SK-N-SH treated with all-trans-retinoic acid at 6 μM for 48 hours (cell line): ENCODE results near the gene BLVRB.
A peak's percentile ranks its signal among the peaks of the same experiment; 100 is the strongest.

Source experiments
- ATAC-seq: fragments of 200-7000 bp; cut with Tn5 transposase; 3 replicates; pipeline ENCODE4 v1.9.1; 2020; ENCODE audit warnings: mild to moderate bottlenecking, moderate library complexity
- BACH2 ChIP-seq: fragments of 250-450 bp; sonication (Bioruptor Pico); IDR thresholded peaks from 2 replicates; pipeline ENCODE4 v1.9.0; 2021; ENCODE audit warnings: mild to moderate bottlenecking, borderline replicate concordance
- CSDC2 ChIP-seq: fragments of 250-450 bp; sonication (Bioruptor Pico); IDR thresholded peaks from 2 replicates; pipeline ENCODE4 v1.5.0; 2020; ENCODE audit warnings: mild to moderate bottlenecking, moderate library complexity
- GLIS3 ChIP-seq: fragments of 250-450 bp; sonication (Bioruptor Pico); IDR thresholded peaks from 2 replicates; pipeline ENCODE4 v1.5.0; 2020; ENCODE audit warnings: mild to moderate bottlenecking, moderate library complexity
- ISL1 ChIP-seq: fragments of 250-450 bp; sonication (Bioruptor Pico); IDR thresholded peaks from 2 replicates; pipeline ENCODE4 v2.1.2; 2022; ENCODE audit warnings: mild to moderate bottlenecking, moderate library complexity
- OSR1 ChIP-seq: fragments of 250-450 bp; sonication (Bioruptor Pico); IDR thresholded peaks from 2 replicates; pipeline ENCODE4 v1.8.0; 2022; ENCODE audit warnings: moderate library complexity, mild to moderate bottlenecking, inconsistent platforms
- PPARA ChIP-seq: fragments of 250-450 bp; sonication (Bioruptor Pico); IDR thresholded peaks from 2 replicates; pipeline ENCODE4 v1.5.0; 2020; ENCODE audit warnings: mild to moderate bottlenecking, borderline replicate concordance
- RARB ChIP-seq: fragments of 250-450 bp; sonication (Bioruptor Pico); IDR thresholded peaks from 2 replicates; pipeline ENCODE4 v1.8.0; 2021; ENCODE audit warnings: mild to moderate bottlenecking, moderate library complexity
- TCF4 ChIP-seq: fragments of 250-450 bp; sonication (Bioruptor Pico); IDR thresholded peaks from 2 replicates; pipeline ENCODE4 v1.8.0; 2021; ENCODE audit warnings: mild to moderate bottlenecking, moderate library complexity, borderline replicate concordance
- TOX ChIP-seq: fragments of 250-450 bp; sonication (Bioruptor Pico); IDR thresholded peaks from 2 replicates; pipeline ENCODE4 v1.8.0; 2021; ENCODE audit warnings: mild to moderate bottlenecking, moderate library complexity, borderline replicate concordance
- ZFP3 ChIP-seq: fragments of 250-450 bp; sonication (Bioruptor Pico); IDR thresholded peaks from 2 replicates; pipeline ENCODE4 v1.5.0; 2020; ENCODE audit warnings: mild to moderate bottlenecking, moderate library complexity
- ZFP30 ChIP-seq: fragments of 450-650 bp; formaldehyde crosslinking; IDR thresholded peaks from 2 replicates; pipeline ENCODE4 v1.5.0; 2022; ENCODE audit warnings: mild to moderate bottlenecking, moderate library complexity
- ZNF565 ChIP-seq: fragments of 450-650 bp; formaldehyde crosslinking; conservative IDR thresholded peaks from 2 replicates; pipeline ENCODE4 v1.5.0; 2020; ENCODE audit warnings: low read depth, mild to moderate bottlenecking, moderate library complexity
- ZNF70 ChIP-seq: fragments of 450-650 bp; formaldehyde crosslinking; IDR thresholded peaks from 2 replicates; pipeline ENCODE4 v1.5.0; 2020; ENCODE audit warnings: mild to moderate bottlenecking, moderate library complexity
- ZNF8 ChIP-seq: fragments of 450-650 bp; formaldehyde crosslinking; IDR thresholded peaks from 2 replicates; pipeline ENCODE4 v1.5.0; 2020; ENCODE audit warnings: mild to moderate bottlenecking, moderate library complexity
- TF ChIP-seq, protein P1 (sequence below): fragments of 250-450 bp; sonication (Bioruptor Pico); IDR thresholded peaks from 2 replicates; pipeline ENCODE4 v1.8.0; 2021; ENCODE audit warnings: low read depth, mild to moderate bottlenecking, moderate library complexity, borderline replicate concordance
- TF ChIP-seq, protein P2 (sequence below): fragments of 250-450 bp; sonication (Bioruptor Pico); IDR thresholded peaks from 2 replicates; pipeline ENCODE4 v1.5.1; 2020; ENCODE audit warnings: low read depth, mild to moderate bottlenecking, moderate library complexity

BLVRB gene

DNA sequence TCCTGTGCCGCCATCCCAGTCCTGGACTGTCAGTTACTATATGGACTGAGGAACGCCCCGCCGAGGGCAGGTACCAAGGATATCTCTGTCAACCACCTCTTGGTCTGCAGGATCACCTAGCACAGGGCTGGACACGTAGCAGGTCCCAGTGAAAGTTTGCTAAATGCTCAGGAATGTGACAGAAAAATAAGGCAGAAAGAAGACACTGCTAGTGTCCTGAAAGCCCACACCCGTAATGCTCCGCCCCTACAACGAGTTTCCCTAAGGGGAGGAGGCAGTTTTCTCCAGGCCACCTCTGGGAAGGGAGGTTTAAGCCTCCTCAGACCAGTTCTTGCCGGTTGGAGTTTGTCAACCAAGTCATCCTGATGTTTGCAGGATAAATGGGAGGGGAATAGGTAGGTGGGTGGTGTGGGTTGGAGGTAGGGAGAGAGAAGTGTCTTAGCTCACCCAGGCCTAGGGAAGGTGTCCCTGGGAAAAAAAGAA lies 19.7 kb downstream of the BLVRB start (continued):
- TF ChIP-seq ZNF565 (no peak), CSDC2 (CRISPR knock-in tag) (no peak)

DNA sequence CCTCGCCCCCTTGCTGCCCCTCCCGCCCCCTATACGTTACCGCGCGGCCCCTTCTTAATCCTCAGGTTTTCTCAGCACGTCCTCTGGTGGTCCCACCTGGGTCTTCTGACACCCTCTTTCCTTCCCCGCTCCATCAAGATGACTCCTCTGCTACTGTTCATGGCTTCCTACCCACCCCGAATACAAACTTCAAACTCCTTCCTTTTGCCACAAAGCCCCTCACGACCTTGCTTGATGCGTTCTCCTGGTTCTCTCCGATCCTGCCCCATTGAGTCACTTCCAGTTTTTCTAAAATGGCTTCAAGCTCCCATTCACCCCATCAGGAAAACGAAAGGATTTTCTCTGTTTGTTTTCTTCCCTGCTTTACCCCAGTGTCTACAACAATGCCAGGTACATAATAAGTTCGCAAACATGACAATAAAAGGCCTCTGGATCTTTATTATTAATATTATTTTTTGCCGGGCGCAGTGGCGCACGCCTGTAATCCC lies 20.7 kb downstream of the BLVRB start:
- ATAC-seq, result no peak

DNA sequence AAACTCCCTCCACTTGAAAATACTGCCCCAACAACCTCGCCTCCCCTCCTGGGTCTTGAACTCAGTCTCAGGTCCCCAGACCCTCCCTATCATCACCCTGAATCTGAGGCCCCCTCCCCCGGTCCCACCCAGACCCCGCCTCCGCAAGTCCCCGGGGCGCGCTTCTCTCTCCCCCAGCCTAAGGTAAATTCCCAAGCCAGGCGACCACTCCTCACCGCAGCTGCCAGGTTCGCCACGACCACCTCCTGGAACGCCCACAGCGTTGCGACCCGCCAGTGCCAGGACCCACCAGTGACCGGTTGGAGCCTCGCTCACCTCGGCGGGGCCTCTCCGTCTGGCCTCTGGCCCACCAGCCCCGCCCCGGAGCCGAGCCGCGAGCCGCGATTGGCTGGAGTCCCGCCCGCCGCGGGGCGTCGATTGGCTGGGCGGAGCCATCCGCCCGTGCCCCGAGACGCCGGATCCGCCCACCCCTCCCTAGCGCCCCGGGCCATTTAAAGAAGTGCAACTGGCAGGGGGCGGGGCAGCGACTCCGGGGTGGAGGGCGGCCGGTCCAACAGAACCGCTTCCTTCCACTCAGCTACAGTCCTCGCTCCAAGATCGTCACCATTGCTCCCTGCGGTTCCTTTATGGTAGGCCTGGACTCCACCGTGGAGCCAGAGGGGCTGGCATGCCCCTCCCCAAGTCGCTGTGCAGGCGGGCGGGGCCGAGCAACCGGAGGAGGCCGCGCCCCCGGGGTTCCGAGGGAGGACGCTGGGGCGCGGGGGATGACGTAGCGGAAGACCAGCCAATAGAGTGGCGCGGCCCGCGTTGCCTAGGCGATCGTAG lies 21.3 kb downstream of the BLVRB start, which contains the start of gene SERTAD3:
SERTAD3 (minus strand) TSS at position 336 of the 825 bp plus-strand sequence. CDS start 2,255 bp downstream, outside the sequence.
- no peak for TF ChIP-seq TOX (CRISPR knock-in tag)
- peak; percentile 82 for ATAC-seq

More for the DNA sequence above, 20.7 kb downstream of the BLVRB start:
- TF ChIP-seq ZFP3 (CRISPR knock-in tag) (no peak), ZFP30 (no peak), RARB (CRISPR knock-in tag) (no peak), GLIS3 (CRISPR knock-in tag) (no peak; the same call in 1 of the 2 replicates), ZNF70 (no peak; the same call in 1 of the 2 replicates), OSR1 (CRISPR knock-in tag) (no peak), ISL1 (no peak), CSDC2 (CRISPR knock-in tag) (no peak), TCF4 (CRISPR knock-in tag) (no peak), ZNF565 (no peak), ZNF8 (CRISPR knock-in tag) (no peak)
- TF ChIP-seq, protein P1, sequence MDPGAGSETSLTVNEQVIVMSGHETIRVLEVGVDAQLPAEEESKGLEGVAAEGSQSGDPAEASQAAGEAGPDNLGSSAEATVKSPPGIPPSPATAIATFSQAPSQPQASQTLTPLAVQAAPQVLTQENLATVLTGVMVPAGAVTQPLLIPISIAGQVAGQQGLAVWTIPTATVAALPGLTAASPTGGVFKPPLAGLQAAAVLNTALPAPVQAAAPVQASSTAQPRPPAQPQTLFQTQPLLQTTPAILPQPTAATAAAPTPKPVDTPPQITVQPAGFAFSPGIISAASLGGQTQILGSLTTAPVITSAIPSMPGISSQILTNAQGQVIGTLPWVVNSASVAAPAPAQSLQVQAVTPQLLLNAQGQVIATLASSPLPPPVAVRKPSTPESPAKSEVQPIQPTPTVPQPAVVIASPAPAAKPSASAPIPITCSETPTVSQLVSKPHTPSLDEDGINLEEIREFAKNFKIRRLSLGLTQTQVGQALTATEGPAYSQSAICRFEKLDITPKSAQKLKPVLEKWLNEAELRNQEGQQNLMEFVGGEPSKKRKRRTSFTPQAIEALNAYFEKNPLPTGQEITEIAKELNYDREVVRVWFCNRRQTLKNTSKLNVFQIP (CRISPR knock-in tag), result no peak

DNA sequence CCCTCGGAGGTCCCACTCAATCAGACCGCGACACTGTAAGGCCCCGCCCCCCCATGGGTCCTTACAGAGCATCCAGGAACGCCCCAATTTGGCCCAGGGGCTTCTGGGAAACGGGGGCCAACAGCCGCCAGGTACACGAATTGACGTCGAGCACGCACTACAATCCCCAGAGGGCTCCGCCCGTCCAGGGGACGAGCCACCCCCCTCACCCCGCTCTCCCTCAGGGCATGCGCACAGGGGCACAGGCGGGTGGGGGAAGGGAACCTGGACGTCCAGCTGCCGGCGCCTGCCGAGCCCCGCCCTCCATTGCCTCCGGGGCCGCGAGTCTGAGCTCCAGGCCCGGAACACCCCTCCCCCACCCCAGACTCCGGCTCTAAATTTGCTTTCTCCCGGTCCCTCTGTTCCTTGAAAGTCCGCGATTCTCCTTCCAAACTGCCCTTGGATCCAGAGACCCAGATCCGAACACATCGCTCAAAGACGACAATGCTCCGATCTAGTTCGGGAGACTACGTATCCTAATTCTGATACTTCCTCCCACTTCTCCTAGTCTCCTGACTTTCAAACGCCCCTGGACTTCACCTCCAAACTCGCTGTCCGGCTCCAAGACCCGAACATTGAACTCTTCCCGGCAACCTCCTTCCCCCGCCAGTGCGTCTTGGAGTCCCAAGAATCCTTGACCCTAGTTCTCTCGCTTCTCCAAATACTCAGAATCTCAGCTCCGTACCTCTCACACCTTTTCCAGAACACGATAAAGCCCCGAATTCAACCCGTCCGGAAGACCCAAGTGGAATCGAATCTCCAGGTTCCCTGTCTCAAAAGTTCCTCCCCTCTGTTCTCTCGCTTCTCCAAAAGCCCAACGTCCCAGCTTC lies 22.2 kb downstream of the BLVRB start:
- peak; percentile 85 for ATAC-seq
- TF ChIP-seq ZNF70 (no peak), ZNF565 (no peak), TOX (CRISPR knock-in tag) (no peak), ZNF8 (CRISPR knock-in tag) (no peak), BACH2 (CRISPR knock-in tag) (no peak), ZFP30 (no peak), PPARA (no peak), ZFP3 (CRISPR knock-in tag) (no peak), OSR1 (CRISPR knock-in tag) (no peak), TCF4 (CRISPR knock-in tag) (no peak), RARB (CRISPR knock-in tag) (no peak)
- TF ChIP-seq, protein P2, sequence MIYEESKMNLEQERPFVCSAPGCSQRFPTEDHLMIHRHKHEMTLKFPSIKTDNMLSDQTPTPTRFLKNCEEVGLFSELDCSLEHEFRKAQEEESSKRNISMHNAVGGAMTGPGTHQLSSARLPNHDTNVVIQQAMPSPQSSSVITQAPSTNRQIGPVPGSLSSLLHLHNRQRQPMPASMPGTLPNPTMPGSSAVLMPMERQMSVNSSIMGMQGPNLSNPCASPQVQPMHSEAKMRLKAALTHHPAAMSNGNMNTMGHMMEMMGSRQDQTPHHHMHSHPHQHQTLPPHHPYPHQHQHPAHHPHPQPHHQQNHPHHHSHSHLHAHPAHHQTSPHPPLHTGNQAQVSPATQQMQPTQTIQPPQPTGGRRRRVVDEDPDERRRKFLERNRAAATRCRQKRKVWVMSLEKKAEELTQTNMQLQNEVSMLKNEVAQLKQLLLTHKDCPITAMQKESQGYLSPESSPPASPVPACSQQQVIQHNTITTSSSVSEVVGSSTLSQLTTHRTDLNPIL, result no peak
- TF ChIP-seq, protein P1 (CRISPR knock-in tag), result no peak

DNA sequence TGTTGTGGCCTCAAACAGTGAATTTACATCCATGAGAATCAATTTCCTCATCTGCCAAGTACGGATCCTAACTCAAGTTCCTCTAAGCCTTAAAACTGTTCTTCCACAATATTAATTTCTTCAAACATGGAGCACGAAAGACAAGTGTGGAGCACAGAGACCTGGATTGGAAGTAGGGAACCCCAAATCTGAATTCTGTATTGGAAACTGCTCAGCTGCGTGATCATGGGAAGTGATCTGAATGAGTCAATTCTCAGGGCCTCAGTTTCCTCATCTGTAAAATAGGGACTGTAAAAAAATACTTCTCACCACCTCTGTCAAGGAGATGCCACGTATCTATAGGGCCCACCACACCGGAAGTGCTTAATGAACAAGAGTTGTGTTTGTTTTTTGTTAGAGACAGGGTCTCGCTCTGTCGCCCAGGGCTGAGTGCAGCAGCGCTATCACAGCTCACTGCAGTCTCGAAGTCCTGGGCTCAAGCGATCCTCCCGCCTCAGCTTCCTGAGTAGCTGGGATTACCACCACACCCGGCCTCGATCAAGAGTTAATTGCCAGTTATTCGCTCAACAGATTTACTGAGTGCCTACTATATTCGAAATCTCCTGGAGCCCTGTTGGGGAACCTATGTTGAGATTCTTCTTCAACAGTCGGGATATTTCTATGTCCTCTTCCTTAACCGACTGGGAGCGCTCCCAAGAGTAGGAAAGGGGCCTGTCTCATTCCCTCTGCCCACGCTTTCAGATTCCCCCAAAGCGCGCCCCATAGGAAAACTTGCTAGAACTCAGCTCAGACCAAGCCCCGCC lies 23.0 kb downstream of the BLVRB start:
- ATAC-seq, result no peak
- no peak for TF ChIP-seq ZNF565
- TF ChIP-seq, all 23 proteins: peak for 0
